T-helper 9 cell (primary cell): ENCODE measurements around the gene WDR35.
A peak's percentile ranks its signal among the peaks of the same experiment; 100 is the strongest.

Experiments used
- DNase-seq: peaks from one replicate; pipeline ENCODE4 v3.0.0-alpha.2; 2020

Gene WDR35

GRCh38 chr2:19868224-19868623 lies 121.7 kb downstream of the WDR35 start:
- no peak for DNase-seq

GRCh38 chr2:19866771-19867170 lies 123.1 kb downstream of the WDR35 start:
- no peak for DNase-seq

- DNase-seq = no peak
Measured at GRCh38 chr2:19865151-19865550, 124.8 kb downstream of the WDR35 start.

GRCh38 chr2:19864381-19864780 lies 125.5 kb downstream of the WDR35 start:
- DNase-seq = no peak

- peak; percentile 61 for DNase-seq
Measured at GRCh38 chr2:19863303-19864041, 126.4 kb downstream of the WDR35 start.

GRCh38 chr2:19861813-19862212 lies 128.1 kb downstream of the WDR35 start:
- DNase-seq = no peak
